OCI-LY7 (cell line): ENCODE data around the gene CABP4.
"Not testable (repeated sequence)": the region's sequence is repeated elsewhere in the genome, so short reads cannot be mapped to it uniquely, and the experiment has no call there.

Experiments
- EZH2phosphoT487 ChIP-seq: fragments of 200-600 bp; sonication (generic); IDR thresholded peaks from 2 replicates; pipeline ENCODE4 v1.6.1; 2018; ENCODE audit warnings: low read depth, borderline replicate concordance, mild to moderate bottlenecking, mixed run types, antibody characterized with exemption, low read length, moderate library complexity, mixed read lengths
- TF ChIP-seq, protein P1 (sequence below): fragments of 200-600 bp; sonication (generic); conservative IDR thresholded peaks from 2 replicates; pipeline ENCODE4 v1.5.1; 2014; ENCODE audit warnings: mild to moderate bottlenecking, antibody characterized with exemption, low read length, moderate library complexity, mixed read lengths

DNA sequence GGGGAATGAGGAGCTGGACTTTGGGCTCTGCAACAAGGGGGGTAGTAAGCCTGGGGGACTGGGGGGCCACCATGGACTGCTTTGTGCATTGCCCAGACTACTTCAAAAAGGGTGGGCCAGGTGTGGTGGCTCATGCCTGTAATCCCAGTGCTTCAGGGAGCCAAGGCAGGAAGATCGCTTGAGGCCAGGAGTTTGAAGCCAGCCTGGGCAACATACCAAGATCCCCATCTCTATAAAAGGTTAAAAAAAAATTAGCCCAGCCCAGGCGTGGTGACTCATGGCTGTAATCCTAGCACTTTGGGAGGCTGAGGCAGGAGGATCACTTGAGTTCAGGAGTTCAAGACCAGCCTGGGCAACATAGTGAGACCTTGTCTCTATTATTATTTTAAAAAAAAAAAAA, 10.4 kb downstream of the CABP4 start:
- TF ChIP-seq, protein P1, sequence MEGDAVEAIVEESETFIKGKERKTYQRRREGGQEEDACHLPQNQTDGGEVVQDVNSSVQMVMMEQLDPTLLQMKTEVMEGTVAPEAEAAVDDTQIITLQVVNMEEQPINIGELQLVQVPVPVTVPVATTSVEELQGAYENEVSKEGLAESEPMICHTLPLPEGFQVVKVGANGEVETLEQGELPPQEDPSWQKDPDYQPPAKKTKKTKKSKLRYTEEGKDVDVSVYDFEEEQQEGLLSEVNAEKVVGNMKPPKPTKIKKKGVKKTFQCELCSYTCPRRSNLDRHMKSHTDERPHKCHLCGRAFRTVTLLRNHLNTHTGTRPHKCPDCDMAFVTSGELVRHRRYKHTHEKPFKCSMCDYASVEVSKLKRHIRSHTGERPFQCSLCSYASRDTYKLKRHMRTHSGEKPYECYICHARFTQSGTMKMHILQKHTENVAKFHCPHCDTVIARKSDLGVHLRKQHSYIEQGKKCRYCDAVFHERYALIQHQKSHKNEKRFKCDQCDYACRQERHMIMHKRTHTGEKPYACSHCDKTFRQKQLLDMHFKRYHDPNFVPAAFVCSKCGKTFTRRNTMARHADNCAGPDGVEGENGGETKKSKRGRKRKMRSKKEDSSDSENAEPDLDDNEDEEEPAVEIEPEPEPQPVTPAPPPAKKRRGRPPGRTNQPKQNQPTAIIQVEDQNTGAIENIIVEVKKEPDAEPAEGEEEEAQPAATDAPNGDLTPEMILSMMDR, result not testable (repeated sequence)
- not testable (repeated sequence) for TF ChIP-seq EZH2phosphoT487
